T47D (cell line): Measurements from ENCODE around the gene LUC7L2.

Source experiments
- DNase-seq, 2 experiments: peaks; one replicate each; pipeline versions ENCODE4 v3.0.0 to v3.0.0-alpha.2; 2011 to 2012; ENCODE audit warnings: low read depth in 1 of 2, low spot score in 1 of 2
- JUND ChIP-seq: IDR thresholded peaks from 2 replicates; pipeline ENCODE4 v1.6.1; 2012; ENCODE audit warnings: low read depth
- in situ Hi-C: cut with HindIII; loops from 2 replicates; pipeline ENCODE4 v1.10.0; 2016; ENCODE audit warnings: low sequenced_read_pairs, low pct_unique_long_range_greater_than_20kb

Gene LUC7L2

DNA sequence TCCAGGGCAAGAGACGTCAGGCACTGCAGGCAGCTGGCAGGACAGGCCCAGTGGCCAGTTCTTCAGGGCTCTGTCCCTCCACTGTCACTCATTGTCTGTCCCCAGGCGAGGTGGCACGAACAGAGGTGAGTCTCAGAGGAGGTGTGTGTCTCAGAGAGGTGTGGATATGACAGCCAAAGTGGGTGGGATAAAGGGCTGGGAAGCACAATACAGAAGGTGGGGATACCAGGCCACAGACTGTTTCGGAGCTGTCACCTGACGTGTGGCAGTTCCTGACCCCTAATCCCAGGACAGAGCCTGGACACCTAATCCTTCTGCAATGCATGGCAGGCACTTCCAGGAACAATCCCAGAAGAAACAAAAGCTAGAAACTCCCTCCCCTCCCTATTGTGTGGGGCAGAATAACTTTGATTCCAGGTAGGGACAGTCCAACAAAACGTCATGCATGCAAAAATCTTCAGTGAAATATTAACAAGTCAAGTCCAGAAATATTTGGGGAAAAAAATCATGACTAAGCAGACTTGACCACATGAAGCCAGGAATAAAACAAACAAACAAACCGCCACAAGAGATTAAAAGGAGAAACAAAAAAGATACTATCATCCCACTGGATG lies 112.2 kb downstream of the LUC7L2 start:
- TF ChIP-seq JUND = no peak
- no peak for DNase-seq
- in situ Hi-C loops = no loop called here
